Neural cell (in vitro differentiated cells): Measurements from ENCODE around the gene PTEN.

Source experiments
- CTCF ChIP-seq: fragments of 450-650 bp; IDR thresholded peaks from 2 replicates; pipeline ENCODE4 v1.5.1; 2014; ENCODE audit warnings: antibody characterized with exemption, mild to moderate bottlenecking, moderate library complexity; ENCODE audit not compliant: poor library complexity, severe bottlenecking
- EP300 ChIP-seq: fragments of 450-650 bp; conservative IDR thresholded peaks from 2 replicates; pipeline ENCODE4 v1.6.1; 2014; ENCODE audit warnings: antibody characterized with exemption, mild to moderate bottlenecking, moderate library complexity; ENCODE audit not compliant: poor library complexity, severe bottlenecking
- POLR2AphosphoS5 ChIP-seq: IDR thresholded peaks from 2 replicates; pipeline ENCODE4 v1.6.1; 2012
- TAF1 ChIP-seq: IDR thresholded peaks from 2 replicates; pipeline ENCODE4 v1.6.1; 2012; ENCODE audit warnings: low read depth

- TF ChIP-seq POLR2AphosphoS5 (no peak), CTCF (no peak), EP300 (no peak), TAF1 (no peak)
Measured at GRCh38 chr10:87865241-87865881, 1.9 kb downstream of the PTEN start.
